Measurements from ENCODE around the gene COL20A1.

Gene COL20A1

GRCh38 chr20:63348828-63349515 is 56.0 kb downstream of the COL20A1 start:
- no peak for DNase-seq (ENCODE audit: low spot score)

GRCh38 chr20:63349516-63349895 is 56.5 kb downstream of the COL20A1 start:
- no peak for DNase-seq (ENCODE audit: low spot score)

GRCh38 chr20:63350196-63350595 is 57.2 kb downstream of the COL20A1 start:
- no peak for DNase-seq (ENCODE audit: low spot score)

GRCh38 chr20:63350597-63351325 is 57.8 kb downstream of the COL20A1 start:
- DNase-seq (ENCODE audit: low spot score), result no peak

- DNase-seq (ENCODE audit: low spot score), result no peak
Observed at GRCh38 chr20:63351326-63351700, 58.3 kb downstream of the COL20A1 start.

- no peak for DNase-seq (ENCODE audit: low spot score)
Observed at GRCh38 chr20:63351811-63352591, 59.0 kb downstream of the COL20A1 start.

GRCh38 chr20:63352811-63353221 is 59.8 kb downstream of the COL20A1 start:
- DNase-seq (ENCODE audit: low spot score), result no peak

GRCh38 chr20:63354636-63355350 is 61.8 kb downstream of the COL20A1 start:
- DNase-seq (ENCODE audit: low spot score), result no peak

- DNase-seq (ENCODE audit: low spot score), result no peak
Observed at GRCh38 chr20:63355781-63356295, 62.9 kb downstream of the COL20A1 start.

- DNase-seq (ENCODE audit: low spot score), result no peak
Observed at GRCh38 chr20:63356511-63356910, 63.5 kb downstream of the COL20A1 start.

GRCh38 chr20:63356931-63357879 is 64.2 kb downstream of the COL20A1 start:
- DNase-seq (ENCODE audit: low spot score), result no peak

GRCh38 chr20:63357921-63358905 is 65.2 kb downstream of the COL20A1 start:
- no peak for DNase-seq (ENCODE audit: low spot score)

- no peak for DNase-seq (ENCODE audit: low spot score)
Observed at GRCh38 chr20:63359164-63359934, 66.4 kb downstream of the COL20A1 start.

GRCh38 chr20:63359937-63360849 is 67.2 kb downstream of the COL20A1 start:
- DNase-seq (ENCODE audit: low spot score), result no peak

GRCh38 chr20:63360850-63361518 is 68.0 kb downstream of the COL20A1 start, which contains the start of gene CHRNA4:
CHRNA4 (minus strand) TSS chr20:63361349; CDS start chr20:63361165, 184 bp downstream.
- DNase-seq (ENCODE audit: low spot score), result no peak

- no peak for DNase-seq (ENCODE audit: low spot score)
Observed at GRCh38 chr20:63361519-63362435, 68.8 kb downstream of the COL20A1 start.

All from hepatic stellate cell (primary cell).